Measurements from ENCODE around the gene AQP7.

The AQP7 gene

DNA sequence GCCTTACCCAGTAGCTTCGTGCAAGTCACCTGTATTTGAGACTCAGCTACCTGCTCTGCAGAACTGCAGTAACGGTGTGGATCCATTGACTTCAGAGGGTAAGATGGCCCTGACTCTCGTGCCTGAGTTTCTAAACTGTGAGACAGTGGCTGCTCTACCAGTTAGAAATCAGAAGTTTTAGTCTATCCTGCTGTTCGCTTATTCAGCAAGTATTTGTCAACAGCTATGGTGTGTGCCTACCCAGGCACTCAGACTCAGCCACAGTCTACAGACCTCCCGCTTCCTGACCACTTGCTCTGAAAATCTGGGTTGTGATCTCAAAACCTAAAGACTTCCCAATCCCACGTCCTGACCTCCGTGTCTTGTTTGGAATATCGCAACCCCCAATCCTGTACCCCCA, 31.5 kb upstream of the AQP7 start:
- Histone ChIP-seq H3K4me2 (ENCODE audit: low read depth, low read length) (no peak overlapping the region), H3K9me2 (replicated peaks; ENCODE audit: insufficient read depth, low read length) (no peaks in the 10 kb centered on the region), H2AFZ (ENCODE audit: low read length) (no peak overlapping the region), H4K20me1 (ENCODE audit: insufficient read depth, low read length) (no peaks in the 10 kb centered on the region), H3K4me3 (ENCODE audit: low read length) (no peak overlapping the region), H3K79me2 (ENCODE audit: low read length) (no peaks in the 10 kb centered on the region), H3K27me3 (replicated peaks; ENCODE audit: insufficient read depth, low read length) (no peaks in the 10 kb centered on the region), H3K9ac (ENCODE audit: low read length) (no peak overlapping the region), H3F3A (ENCODE audit: insufficient read depth, low read length) (no peaks in the 10 kb centered on the region), H3K27ac (ENCODE audit: low read length) (no peak overlapping the region), H3K36me3 (replicated peaks; ENCODE audit: insufficient read depth, low read length) (no peaks in the 10 kb centered on the region), H3K9me3 (replicated peaks; ENCODE audit: insufficient read depth, low read length) (no peaks in the 10 kb centered on the region), H3K4me1 (ENCODE audit: low read length) (no peaks in the 10 kb centered on the region)
- no peak for DNase-seq
- TF ChIP-seq EZH2 (optimal IDR thresholded peaks at IDR 0.05; ENCODE audit: low read depth, low read length): no peak
- no peak for TF ChIP-seq EZH2phosphoT487 (IDR thresholded peaks at IDR 0.05; ENCODE audit: low read length)
- no peak for TF ChIP-seq CTCF (IDR thresholded peaks at IDR 0.05; ENCODE audit: low read length)

DNA sequence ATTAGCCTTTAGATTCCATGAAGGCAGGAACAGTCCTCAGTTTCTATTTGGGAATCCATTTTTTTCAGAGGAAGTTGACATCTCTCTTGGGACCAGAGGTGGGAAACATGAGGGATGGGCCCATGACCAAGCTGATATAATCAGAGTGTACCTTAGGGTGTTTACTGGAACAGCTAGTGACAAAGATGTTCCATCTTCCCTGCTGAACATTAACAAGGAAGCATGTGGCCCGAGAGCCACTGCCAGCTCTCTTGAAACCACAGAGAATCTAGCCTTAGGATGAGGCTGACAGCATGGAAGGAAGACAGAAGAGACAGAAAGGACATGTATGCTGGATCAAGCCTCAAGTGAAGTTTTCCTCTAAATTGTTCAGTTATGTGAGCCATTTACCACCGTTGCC, 29.1 kb upstream of the AQP7 start:
- Histone ChIP-seq H3K36me3 (replicated peaks; ENCODE audit: insufficient read depth, low read length) (no peaks in the 10 kb centered on the region), H3K9me2 (replicated peaks; ENCODE audit: insufficient read depth, low read length) (no peaks in the 10 kb centered on the region), H3K27me3 (replicated peaks; ENCODE audit: insufficient read depth, low read length) (no peaks in the 10 kb centered on the region), H2AFZ (ENCODE audit: low read length) (no peak overlapping the region), H4K20me1 (ENCODE audit: insufficient read depth, low read length) (no peaks in the 10 kb centered on the region), H3K79me2 (ENCODE audit: low read length) (no peaks in the 10 kb centered on the region), H3K9me3 (replicated peaks; ENCODE audit: insufficient read depth, low read length) (no peaks in the 10 kb centered on the region), H3K4me2 (ENCODE audit: low read depth, low read length) (no peak overlapping the region), H3K9ac (ENCODE audit: low read length) (no peak overlapping the region), H3K4me3 (ENCODE audit: low read length) (no peak overlapping the region), H3K4me1 (ENCODE audit: low read length) (no peaks in the 10 kb centered on the region), H3K27ac (ENCODE audit: low read length) (no peak overlapping the region), H3F3A (ENCODE audit: insufficient read depth, low read length) (no peaks in the 10 kb centered on the region)
- TF ChIP-seq CTCF (IDR thresholded peaks at IDR 0.05; ENCODE audit: low read length) (no peak), EZH2 (optimal IDR thresholded peaks at IDR 0.05; ENCODE audit: low read depth, low read length) (no peak), EZH2phosphoT487 (IDR thresholded peaks at IDR 0.05; ENCODE audit: low read length) (no peak)
- DNase-seq: no peak

DNA sequence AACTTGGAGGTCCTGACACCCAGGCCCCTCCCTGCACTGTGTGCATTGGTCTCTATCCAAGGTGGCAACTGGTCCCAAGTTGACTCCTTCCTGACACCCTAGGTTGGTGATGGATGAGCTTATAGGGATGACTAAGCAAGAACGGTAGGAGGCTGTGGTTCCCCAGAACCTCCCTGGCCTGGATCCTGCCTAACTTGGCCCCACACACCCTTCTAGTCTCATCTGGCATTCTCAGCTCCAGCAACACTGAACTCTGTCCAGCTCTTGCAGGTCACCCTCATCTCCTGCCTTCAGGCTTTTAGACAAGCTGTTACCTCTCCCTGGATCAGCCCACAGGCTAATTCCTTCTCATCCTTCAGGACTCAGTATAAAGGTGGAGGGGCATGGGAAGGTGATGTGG, 28.6 kb upstream of the AQP7 start:
- no peaks in the 10 kb centered on the region for H3K79me2 ChIP-seq (ENCODE audit: low read length)
- no peak overlapping the region for H3K4me2 ChIP-seq (ENCODE audit: low read depth, low read length)
- no peaks in the 10 kb centered on the region for H3K4me1 ChIP-seq (ENCODE audit: low read length)
- no peak overlapping the region for H3K4me3 ChIP-seq (ENCODE audit: low read length)
- H3K27me3 ChIP-seq (replicated peaks; ENCODE audit: insufficient read depth, low read length): no peaks in the 10 kb centered on the region
- H3K36me3 ChIP-seq (replicated peaks; ENCODE audit: insufficient read depth, low read length): no peaks in the 10 kb centered on the region
- no peaks in the 10 kb centered on the region for H4K20me1 ChIP-seq (ENCODE audit: insufficient read depth, low read length)
- no peaks in the 10 kb centered on the region for H3K9me3 ChIP-seq (replicated peaks; ENCODE audit: insufficient read depth, low read length)
- DNase-seq: no peak
- no peaks in the 10 kb centered on the region for H3K9me2 ChIP-seq (replicated peaks; ENCODE audit: insufficient read depth, low read length)
- H2AFZ ChIP-seq (ENCODE audit: low read length): no peak overlapping the region
- no peak overlapping the region for H3K27ac ChIP-seq (ENCODE audit: low read length)
- TF ChIP-seq EZH2 (optimal IDR thresholded peaks at IDR 0.05; ENCODE audit: low read depth, low read length): no peak
- TF ChIP-seq CTCF (IDR thresholded peaks at IDR 0.05; ENCODE audit: low read length): no peak
- TF ChIP-seq EZH2phosphoT487 (IDR thresholded peaks at IDR 0.05; ENCODE audit: low read length): no peak
- H3K9ac ChIP-seq (ENCODE audit: low read length): no peak overlapping the region
- no peaks in the 10 kb centered on the region for H3F3A ChIP-seq (ENCODE audit: insufficient read depth, low read length)
